K562 (cell line): ENCODE data around the gene MBNL1. TPM values are rescaled to one million over a fixed set of nuclear protein-coding genes. Genes with fewer than 3 reads are reported as not detected.

Experiments used
- ATAC-seq: fragments of 200-7000 bp; cut with Tn5 transposase; 3 replicates; pipeline ENCODE4 v1.9.1; 2020; ENCODE audit warnings: moderate library complexity
- BruUV-seq: library from RNA; stranded (reverse); fragments of 400-500 nt; replicated peaks from 2 replicates; lab custom pipeline; 2021; lab: Mats Ljungman, UMichigan
- CTCF ChIA-PET: fragments of 300-600 bp; formaldehyde crosslinking; extraction: SDS; loops from one replicate; lab custom pipeline; 2021; ENCODE audit warnings: low intra/inter-chr PET ratio; lab: Yijun Ruan, JAX
- POLR2A ChIA-PET: fragments of 300-600, 350-650 bp; sonication (Branson Sonifier 250); formaldehyde crosslinking; extraction: SDS; loops from one replicate; lab custom pipeline; 2021; ENCODE audit warnings: antibody characterized with exemption, inconsistent platforms; lab: Yijun Ruan, JAX
- DNase-seq, 4 experiments: peaks; one replicate each; pipeline versions ENCODE4 v3.0.0 to v3.0.0-alpha.2; 2011 to 2018; ENCODE audit warnings: low spot score in 3 of 4, mixed read lengths in 3 of 4; ENCODE audit errors: extremely low read depth in 1 of 4
- FAIRE-seq: peaks from 2 replicates; lab custom pipeline; 2011; peaks lifted over from hg19 to GRCh38; lab: Jason Lieb, UNC
- H2AFZ ChIP-seq: 2 replicates; pipeline ENCODE4 v1.6.0; 2011; ENCODE audit warnings: low read depth, low read length, control low read depth, inconsistent platforms
- H3K27ac ChIP-seq: fragments of 200-600 bp; 3 replicates; pipeline ENCODE4 v1.8.0; 2011; ENCODE audit warnings: low read depth, mild to moderate bottlenecking, control low read depth, inconsistent platforms, low read length, moderate library complexity, mixed read lengths; ENCODE audit errors: extremely low read depth
- H3K27me3 ChIP-seq, 2 experiments: fragments of 300-600 bp in 1 of 2; 2 replicates in 1 of 2; 3 replicates in 1 of 2; pipeline versions ENCODE4 v1.6.0 to v1.8.0; 2011; ENCODE audit warnings: inconsistent platforms in 2 of 2, low read length in 2 of 2, mild to moderate bottlenecking in 1 of 2, mixed read lengths in 1 of 2, moderate library complexity in 1 of 2; ENCODE audit not compliant: control insufficient read depth in 2 of 2, insufficient read depth in 2 of 2
- H3K36me3 ChIP-seq: fragments of 300-600 bp; 3 replicates; pipeline ENCODE4 v1.8.0; 2011; ENCODE audit warnings: mild to moderate bottlenecking, low read length, inconsistent platforms; ENCODE audit not compliant: control insufficient read depth, insufficient read depth
- H3K4me1 ChIP-seq, 2 experiments: fragments of 200-600 bp in 1 of 2; replicated peaks in 1 of 2; 2 replicates in 1 of 2; 3 replicates in 1 of 2; pipeline versions ENCODE4 v1.5.1 to v1.8.0; 2011; ENCODE audit warnings: inconsistent platforms in 2 of 2, low read length in 2 of 2, mild to moderate bottlenecking in 1 of 2, mixed read lengths in 1 of 2, moderate library complexity in 1 of 2; ENCODE audit not compliant: control insufficient read depth in 2 of 2, insufficient read depth in 2 of 2
- H3K4me2 ChIP-seq: 2 replicates; pipeline ENCODE4 v1.6.1; 2011; ENCODE audit warnings: low read length, control low read depth, inconsistent platforms, mixed read lengths; ENCODE audit not compliant: insufficient read depth
- H3K4me3 ChIP-seq: fragments of 200-600 bp; sonication (generic), shearing (Covaris generic); 2 replicates; pipeline ENCODE4 v1.5.1; 2016; ENCODE audit warnings: control low read depth, inconsistent platforms
- H3K79me2 ChIP-seq: fragments of 200-600 bp; 3 replicates; pipeline ENCODE4 v1.8.0; 2011; ENCODE audit warnings: low read length, inconsistent platforms; ENCODE audit not compliant: control insufficient read depth, insufficient read depth
- H3K9ac ChIP-seq, 2 experiments: 2 replicates each; pipeline versions ENCODE4 v1.6.0 to v1.6.1; 2011; ENCODE audit warnings: low read depth in 2 of 2, low read length in 2 of 2, control low read depth in 1 of 2, inconsistent platforms in 1 of 2, mild to moderate bottlenecking in 1 of 2, mixed read lengths in 1 of 2; ENCODE audit not compliant: insufficient read depth in 1 of 2
- H3K9me1 ChIP-seq: one replicate; pipeline ENCODE4 v1.6.0; 2011; ENCODE audit warnings: inconsistent platforms, mild to moderate bottlenecking, low read length, moderate library complexity; ENCODE audit not compliant: control insufficient read depth, insufficient read depth
- H3K9me3 ChIP-seq: replicated peaks from 2 replicates; pipeline ENCODE4 v1.5.1; 2011; ENCODE audit warnings: low read depth, low read length, inconsistent platforms; ENCODE audit not compliant: control insufficient read depth, insufficient read depth
- H4K20me1 ChIP-seq: replicated peaks from 2 replicates; pipeline ENCODE4 v1.6.1; 2011; ENCODE audit warnings: low read length, inconsistent platforms, mixed read lengths; ENCODE audit not compliant: control insufficient read depth, insufficient read depth
- BMI1 ChIP-seq: fragments of 150-350 bp; IDR thresholded peaks from 2 replicates; pipeline ENCODE4 v1.6.1; 2014; ENCODE audit warnings: low read length
- CEBPB ChIP-seq: fragments of 450-650 bp; IDR thresholded peaks from 2 replicates; pipeline ENCODE4 v1.6.1; 2016; ENCODE audit warnings: missing genetic modification characterization, missing compliant biosample characterization
- CEBPG ChIP-seq, 3 experiments: fragments of 200-800 bp in 1 of 3; sonication (Bioruptor generic) in 1 of 3; sonication (generic) in 1 of 3; formaldehyde crosslinking in 1 of 3; IDR thresholded peaks in 2 of 3; conservative IDR thresholded peaks in 1 of 3; 2 replicates each; pipeline versions ENCODE4 v1.6.1 to v1.8.0; 2016 to 2022; ENCODE audit warnings: missing compliant biosample characterization in 2 of 3, missing genetic modification characterization in 2 of 3, mild to moderate bottlenecking in 1 of 3, missing genetic modification reagents in 1 of 3
- ESRRA ChIP-seq: fragments of 450-650 bp; IDR thresholded peaks from 2 replicates; pipeline ENCODE4 v1.6.1; 2014; ENCODE audit warnings: low read depth, mild to moderate bottlenecking, moderate library complexity, borderline replicate concordance
- SMARCE1 ChIP-seq: fragments of 450-650 bp; IDR thresholded peaks from 2 replicates; pipeline ENCODE4 v1.7.1; 2016; ENCODE audit warnings: mild to moderate bottlenecking
- STAG1 ChIP-seq: sonication (generic); formaldehyde crosslinking; IDR thresholded peaks from 2 replicates; pipeline ENCODE4 v1.5.0; 2020; ENCODE audit warnings: missing genetic modification reagents, borderline replicate concordance
- STAT5A ChIP-seq: IDR thresholded peaks from 2 replicates; pipeline ENCODE4 v1.6.1; 2012; ENCODE audit warnings: low read length, inconsistent platforms, borderline replicate concordance
- ZNF347 ChIP-seq: fragments of 450-650 bp; formaldehyde crosslinking; IDR thresholded peaks from 2 replicates; pipeline ENCODE4 v1.4.0; 2020; ENCODE audit warnings: low read depth, mild to moderate bottlenecking, moderate library complexity
- ZNF696 ChIP-seq: fragments of 250-450 bp; sonication (Bioruptor Pico); conservative IDR thresholded peaks from 2 replicates; pipeline ENCODE4 v1.4.0; 2020; ENCODE audit warnings: mild to moderate bottlenecking, moderate library complexity
- WGBS: fragments of 100-300 bp; shearing (Covaris generic); methylation state at CpG from one replicate; pipeline ENCODE4 v1.1.6; 2016; ENCODE audit warnings: low coverage, mixed read lengths; ENCODE audit not compliant: insufficient coverage; ENCODE audit errors: missing lambda C conversion rate; 5-methylcytosine and 5-hydroxymethylcytosine counted together
- in situ Hi-C: fragments of 300-500 bp; cut with MboI; formaldehyde crosslinking; loops from 4 replicates; pipeline ENCODE4 v1.15.0; 2018; ENCODE audit warnings: inconsistent platforms, mixed read lengths
- intact Hi-C: fragments of 100-400 bp; cut with micrococcal nuclease; formaldehyde crosslinking; loops from 2 replicates; pipeline ENCODE4 v1.14.2; 2022
- polyA plus RNA-seq, 8 experiments: library from polyadenylated mRNA; depleted of rRNA in 4 of 8; stranded (reverse) in 5 of 8; unstranded in 3 of 8; fragments of >200 nt; fragmentation: Nextera tagmentation in 2 of 8; fragmentation: Illumina TruSeq in 1 of 8; extraction: Ambion mirVana in 2 of 8; extraction: Trizol in 1 of 8; gene quantifications; 2 replicates each; pipeline versions ENCODE4 v1.2.1 to v1.2.3, GENCODE V29; 2011 to 2014; ENCODE audit warnings: inconsistent platforms in 1 of 8, missing spikeins in 1 of 8
- total RNA-seq, 7 experiments: library from RNA; depleted of rRNA in 6 of 7; stranded (reverse); fragments of >200 nt in 6 of 7; fragmentation: Illumina TruSeq in 2 of 7; extraction: Trizol in 2 of 7; gene quantifications; 2 replicates each; pipeline versions ENCODE4 v1.2.1 to v1.2.3, GENCODE V29; 2011 to 2021; ENCODE audit warnings: low replicate concordance in 1 of 7
- TF ChIP-seq, protein P1 (sequence below), 2 experiments: fragments of 450-650 bp in 1 of 2; sonication (generic) in 1 of 2; formaldehyde crosslinking in 1 of 2; IDR thresholded peaks in 1 of 2; conservative IDR thresholded peaks in 1 of 2; 2 replicates each; pipeline versions ENCODE4 v1.6.1 to v1.8.1; 2016 to 2023; ENCODE audit warnings: mild to moderate bottlenecking in 2 of 2, moderate library complexity in 2 of 2, inconsistent platforms in 1 of 2, missing genetic modification reagents in 1 of 2
- TF ChIP-seq, protein P2 (sequence below): fragments of 450-650 bp; formaldehyde crosslinking; IDR thresholded peaks from 2 replicates; pipeline ENCODE4 v1.4.0; 2020; ENCODE audit warnings: mild to moderate bottlenecking, moderate library complexity

MBNL1 gene
- total and polyA plus RNA-seq, 9 of the 15 experiments (the other 6 are each of a cell fraction or from before 2014, with no cell fraction given): 70.3 to 243 (median 220) TPM

DNA sequence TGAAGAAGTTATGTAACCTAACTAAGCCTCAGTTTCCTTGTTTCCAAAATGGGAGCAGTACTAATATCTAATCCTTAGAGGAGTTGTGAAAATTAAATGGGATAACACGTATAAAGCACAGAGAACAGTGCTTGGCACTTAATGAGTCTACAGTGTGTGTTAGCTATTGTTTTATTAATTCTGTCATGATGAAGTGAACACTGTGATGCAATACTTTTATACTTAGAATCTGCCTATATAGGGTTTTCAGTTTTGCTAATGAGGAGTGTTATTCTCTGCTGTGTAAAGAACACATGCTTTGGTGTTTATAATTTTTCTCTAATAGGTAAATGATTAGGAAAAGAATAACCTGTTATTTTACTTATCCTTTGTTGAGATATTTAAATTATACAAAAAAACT is 65.2 kb downstream of the MBNL1 start:
- ChIA-PET CTCF (no interaction called here), POLR2A (interaction anchor here (0.8 kb wide), 1 partner anchor 15 kb away, joined by 4 read pairs; no protein-coding TSS in a partner anchor)
- no peaks in the 10 kb centered on the region for H3K27me3 ChIP-seq
- H3K9me3 ChIP-seq: no peaks in the 10 kb centered on the region
- no peak overlapping the region for H3K4me3 ChIP-seq
- BruUV-seq: no TSS peak
- peaks cover 99% of the 10 kb centered on the region for H3K79me2 ChIP-seq
- intact Hi-C loops (no loop called here), in situ Hi-C loops (no loop called here)
- H3K4me1 ChIP-seq: peaks cover 20 to 26% of the 10 kb centered on the region in 2 experiments
- FAIRE-seq: no peak
- H3K27ac ChIP-seq: no peak overlapping the region
- no peak overlapping the region for H3K9ac ChIP-seq
- 80% methylated on average over 1 of the region's 1 CpG for WGBS
- peaks cover 72% of the 10 kb centered on the region for H3K36me3 ChIP-seq
- H2AFZ ChIP-seq: no peak overlapping the region
- no peak overlapping the region for H3K4me2 ChIP-seq
- TF ChIP-seq ZNF696 (no peak), STAT5A (no peak), ZNF347 (CRISPR knock-in tag) (no peak), SMARCE1 (no peak), CEBPB (tag) (peak; percentile 72), CEBPG (CRISPR knock-in tag; IDR thresholded peaks at IDR 0.05) (no peak), CEBPG (tag; conservative IDR thresholded peaks at IDR 0.05 in 1 of 2, IDR thresholded peaks at IDR 0.05 in 1 of 2) (peak; percentile 10 to 78; a peak in 2 of 4 replicates), STAG1 (no peak), BMI1 (no peak), ESRRA (peak; percentile 48; the same call in 1 of the 2 replicates)
- TF ChIP-seq, protein P1, sequence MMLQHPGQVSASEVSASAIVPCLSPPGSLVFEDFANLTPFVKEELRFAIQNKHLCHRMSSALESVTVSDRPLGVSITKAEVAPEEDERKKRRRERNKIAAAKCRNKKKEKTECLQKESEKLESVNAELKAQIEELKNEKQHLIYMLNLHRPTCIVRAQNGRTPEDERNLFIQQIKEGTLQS (IDR thresholded peaks at IDR 0.05): peak; percentile 55
- TF ChIP-seq, protein P1 (CRISPR knock-in tag; conservative IDR thresholded peaks at IDR 0.05): no peak
- TF ChIP-seq, protein P2, sequence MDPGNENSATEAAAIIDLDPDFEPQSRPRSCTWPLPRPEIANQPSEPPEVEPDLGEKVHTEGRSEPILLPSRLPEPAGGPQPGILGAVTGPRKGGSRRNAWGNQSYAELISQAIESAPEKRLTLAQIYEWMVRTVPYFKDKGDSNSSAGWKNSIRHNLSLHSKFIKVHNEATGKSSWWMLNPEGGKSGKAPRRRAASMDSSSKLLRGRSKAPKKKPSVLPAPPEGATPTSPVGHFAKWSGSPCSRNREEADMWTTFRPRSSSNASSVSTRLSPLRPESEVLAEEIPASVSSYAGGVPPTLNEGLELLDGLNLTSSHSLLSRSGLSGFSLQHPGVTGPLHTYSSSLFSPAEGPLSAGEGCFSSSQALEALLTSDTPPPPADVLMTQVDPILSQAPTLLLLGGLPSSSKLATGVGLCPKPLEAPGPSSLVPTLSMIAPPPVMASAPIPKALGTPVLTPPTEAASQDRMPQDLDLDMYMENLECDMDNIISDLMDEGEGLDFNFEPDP (CRISPR knock-in tag): no peak
- TF ChIP-seq, all 486 proteins: peak for 4
- no peak for DNase-seq
- Histone ChIP-seq H3K9me1 (no peaks in the 10 kb centered on the region), H4K20me1 (peaks cover 8% of the 10 kb centered on the region; the same call in 1 of the 2 replicates)
- ATAC-seq: no peak
